ENCODE measurements around the gene PQBP1.
A peak's percentile ranks its signal among the peaks of the same experiment; 100 is the strongest.

Gene PQBP1

GRCh38 chrX:48945517-48946348 lies 48.0 kb downstream of the PQBP1 start:
- peak; percentile 73 for DNase-seq (ENCODE audit: low read depth)
- Histone ChIP-seq H3K27me3 (replicated peaks; ENCODE audit: control insufficient read depth, insufficient read depth, low read length) (no peaks in the 10 kb centered on the region), H3K4me1 (ENCODE audit: control insufficient read depth, insufficient read depth, low read length) (no peaks in the 10 kb centered on the region), H3K36me3 (ENCODE audit: control insufficient read depth, insufficient read depth, low read length, severe bottlenecking) (peaks cover 14% of the 10 kb centered on the region), H3K4me3 (ENCODE audit: low read length) (no peak overlapping the region), H3K9ac (ENCODE audit: low read length) (no peak overlapping the region), H3K9me3 (ENCODE audit: control insufficient read depth, low read length) (no peaks in the 10 kb centered on the region)

DNA sequence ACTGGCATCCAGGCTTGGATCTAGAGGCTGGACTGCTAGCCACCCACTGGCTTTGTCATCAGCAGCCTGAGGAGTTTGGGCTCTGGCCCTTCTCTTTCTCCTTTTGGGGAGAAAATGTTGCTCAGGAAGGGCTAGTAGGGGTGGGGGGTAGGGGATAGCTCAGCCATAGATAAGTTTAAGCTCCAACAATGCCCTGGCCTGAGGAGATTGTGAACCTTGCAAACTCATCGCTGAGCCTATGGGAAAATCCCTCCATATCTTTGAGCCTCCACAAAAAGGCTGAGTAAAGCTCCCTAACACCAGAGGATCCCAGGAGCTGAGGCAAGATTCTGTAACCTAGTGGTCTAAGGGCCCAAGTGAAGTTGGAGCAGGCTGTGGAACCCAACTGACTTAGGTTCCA lies 50.9 kb downstream of the PQBP1 start:
- no peak overlapping the region for H3K4me3 ChIP-seq (ENCODE audit: low read length)
- no peak for DNase-seq (ENCODE audit: low read depth)
- H3K9ac ChIP-seq (ENCODE audit: low read length): no peak overlapping the region
- H3K9me3 ChIP-seq (ENCODE audit: control insufficient read depth, low read length): no peaks in the 10 kb centered on the region
- peaks cover 3% of the 10 kb centered on the region for H3K4me1 ChIP-seq (ENCODE audit: control insufficient read depth, insufficient read depth, low read length)
- H3K36me3 ChIP-seq (ENCODE audit: control insufficient read depth, insufficient read depth, low read length, severe bottlenecking): peaks cover 8% of the 10 kb centered on the region
- no peaks in the 10 kb centered on the region for H3K27me3 ChIP-seq (replicated peaks; ENCODE audit: control insufficient read depth, insufficient read depth, low read length)
